PC-9 (cell line): Measurements from ENCODE around the gene MOCS3.

Experiments
- CTCF ChIP-seq: fragments of 200-600 bp; sonication (generic); conservative IDR thresholded peaks from 2 replicates; pipeline ENCODE4 v1.6.1; 2017; ENCODE audit warnings: mixed run types, antibody characterized with exemption, mild to moderate bottlenecking, moderate library complexity
- EZH2 ChIP-seq: fragments of 200-600 bp; sonication (generic); IDR thresholded peaks from 2 replicates; pipeline ENCODE4 v1.8.0; 2017; ENCODE audit warnings: antibody characterized with exemption, low read depth

DNA sequence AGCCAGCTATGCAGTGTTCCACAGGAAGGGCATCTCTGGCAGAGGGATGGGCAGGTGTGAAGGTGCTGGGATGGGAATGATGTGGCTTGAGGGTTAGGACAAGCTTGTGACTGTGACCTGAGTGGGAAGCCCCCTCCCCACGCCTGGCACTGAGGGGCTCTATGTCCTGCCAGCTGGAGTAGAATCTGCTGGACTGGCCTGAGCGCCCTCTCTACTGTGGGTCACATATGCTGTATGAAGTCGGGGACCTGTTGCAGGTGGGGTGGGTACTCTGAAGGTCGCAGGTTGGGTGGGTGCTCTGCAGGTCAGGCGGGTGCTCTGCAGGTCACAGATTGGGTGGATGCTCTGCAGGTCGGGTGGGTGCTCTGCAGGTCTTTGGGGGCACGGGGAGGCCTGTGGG is 44.0 kb downstream of the MOCS3 start:
- TF ChIP-seq CTCF (no peak), EZH2 (no peak)
